ENCODE measurements around the gene GOLT1A.

GOLT1A gene

DNA sequence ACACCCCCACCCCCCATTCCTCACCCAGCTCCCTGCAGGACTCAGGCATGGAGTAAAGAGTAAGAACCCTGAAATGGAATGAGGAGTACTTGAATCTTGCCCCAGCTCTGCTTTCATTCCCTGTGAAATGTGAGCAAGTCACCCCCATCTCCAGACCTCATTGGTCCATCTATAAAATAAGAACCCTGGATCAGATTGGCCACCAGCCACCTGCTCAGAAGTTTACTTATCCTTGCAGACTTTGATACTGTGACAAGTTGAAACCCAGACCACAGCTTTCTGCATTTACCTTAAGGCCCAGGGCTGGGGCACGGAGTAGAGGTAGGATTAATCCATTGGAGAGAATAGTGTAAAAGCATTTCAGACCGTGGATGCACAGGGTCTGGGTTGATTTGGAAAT lies 19.7 kb downstream of the GOLT1A start:
- no peak for FAIRE-seq
- DNase-seq (ENCODE audit: insufficient read length, low spot score), result no peak

DNA sequence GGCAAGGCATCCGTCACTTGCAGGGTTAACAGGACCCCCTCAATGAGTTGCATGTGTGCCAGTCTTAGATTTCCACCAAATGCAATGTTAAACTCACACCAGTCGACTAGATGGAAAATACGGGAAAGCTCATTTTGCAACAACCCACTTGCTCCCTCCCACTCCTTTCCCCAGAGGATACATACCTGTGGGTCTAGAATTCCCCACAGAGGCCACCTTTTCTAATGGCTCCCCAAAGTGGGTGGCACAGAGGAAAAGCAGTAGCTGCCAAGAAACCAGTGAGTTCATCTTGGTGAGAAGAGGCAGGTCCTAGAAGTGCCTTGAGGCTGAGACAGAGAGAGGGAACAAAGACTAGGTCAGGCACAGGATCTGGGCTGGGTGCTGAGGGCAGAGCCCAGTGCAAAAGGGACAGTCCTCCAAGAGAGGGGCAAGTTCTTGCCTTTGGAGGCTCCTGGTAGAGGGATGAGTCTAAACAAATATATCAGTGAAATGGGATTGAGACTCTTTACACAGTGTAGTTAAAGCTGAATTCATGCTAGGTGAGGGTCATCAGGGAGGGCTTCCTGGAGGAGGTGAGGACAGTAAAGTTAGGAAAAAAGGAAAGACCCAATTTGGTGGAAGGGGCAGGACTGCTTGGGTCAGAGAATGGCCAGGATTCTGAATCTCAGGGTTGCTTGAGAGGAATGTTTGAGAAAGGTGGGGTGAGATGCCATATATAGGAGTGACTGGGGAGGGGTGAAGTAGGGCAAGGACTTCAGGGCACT lies 21.0 kb downstream of the GOLT1A start:
- DNase-seq (ENCODE audit: insufficient read length, low spot score) (no peak), FAIRE-seq (no peak)

GRCh38 chr1:204192046-204192445 lies 21.7 kb downstream of the GOLT1A start:
- FAIRE-seq, result no peak

GRCh38 chr1:204191456-204191855 lies 22.3 kb downstream of the GOLT1A start:
- no peak for FAIRE-seq
- no peak for DNase-seq (ENCODE audit: insufficient read length, low spot score)

More at GRCh38 chr1:204192046-204192445, 21.7 kb downstream of the GOLT1A start:
- DNase-seq (ENCODE audit: insufficient read length, low spot score), result no peak

- FAIRE-seq, result no peak
- no peak for DNase-seq (ENCODE audit: insufficient read length, low spot score)
Measured at GRCh38 chr1:204190212-204191211, 23.3 kb downstream of the GOLT1A start.

- FAIRE-seq (no peak), DNase-seq (ENCODE audit: insufficient read length, low spot score) (no peak)
Measured at GRCh38 chr1:204188959-204189639, 24.7 kb downstream of the GOLT1A start.

DNA sequence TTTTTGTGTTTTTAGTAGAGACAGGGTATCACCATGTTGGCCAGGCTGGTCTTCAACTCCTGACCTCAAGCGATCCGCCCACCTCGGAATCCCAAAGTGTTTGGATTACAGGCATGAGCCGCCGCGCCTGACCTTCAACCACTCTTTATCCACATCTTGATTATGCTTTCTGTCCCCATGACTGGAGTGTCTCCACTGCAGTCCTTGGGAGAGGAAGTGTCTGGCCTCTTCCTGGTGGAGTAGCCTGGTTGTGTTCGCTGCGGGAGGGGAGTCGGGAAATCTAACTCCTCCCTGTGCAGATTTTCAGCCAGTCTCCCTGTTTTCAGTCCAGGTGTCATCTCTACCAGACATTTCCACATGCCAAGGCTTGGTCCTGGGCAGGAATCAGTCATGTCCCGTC lies 27.2 kb downstream of the GOLT1A start:
- no peak for DNase-seq (ENCODE audit: insufficient read length, low spot score)
- no peak for FAIRE-seq

DNA sequence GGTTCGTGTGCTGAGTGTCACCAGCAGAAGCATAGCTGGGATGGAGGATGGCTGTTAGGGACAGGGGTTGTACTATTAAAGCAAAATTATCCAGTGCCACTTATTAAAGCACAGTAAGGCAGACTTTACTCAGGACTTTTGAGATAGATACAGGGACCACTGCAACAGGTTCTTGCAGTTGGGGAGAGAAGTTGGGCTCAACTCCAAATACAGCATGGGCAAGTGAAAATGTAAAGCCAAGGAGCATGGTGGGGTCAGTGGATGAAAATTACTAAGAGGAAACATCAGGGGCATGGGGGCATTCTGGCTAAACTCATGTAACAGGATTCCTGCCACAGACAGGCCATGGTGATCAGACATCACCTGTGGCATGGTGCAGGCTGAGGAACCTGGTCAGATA lies 32.7 kb downstream of the GOLT1A start:
- FAIRE-seq, result no peak
- DNase-seq (ENCODE audit: insufficient read length, low spot score), result no peak

GRCh38 chr1:204180133-204180532 lies 33.7 kb downstream of the GOLT1A start:
- no peak for DNase-seq (ENCODE audit: insufficient read length, low spot score)
- FAIRE-seq, result no peak

GRCh38 chr1:204178487-204179281 lies 35.1 kb downstream of the GOLT1A start:
- DNase-seq (ENCODE audit: insufficient read length, low spot score), result no peak
- FAIRE-seq, result no peak

DNA sequence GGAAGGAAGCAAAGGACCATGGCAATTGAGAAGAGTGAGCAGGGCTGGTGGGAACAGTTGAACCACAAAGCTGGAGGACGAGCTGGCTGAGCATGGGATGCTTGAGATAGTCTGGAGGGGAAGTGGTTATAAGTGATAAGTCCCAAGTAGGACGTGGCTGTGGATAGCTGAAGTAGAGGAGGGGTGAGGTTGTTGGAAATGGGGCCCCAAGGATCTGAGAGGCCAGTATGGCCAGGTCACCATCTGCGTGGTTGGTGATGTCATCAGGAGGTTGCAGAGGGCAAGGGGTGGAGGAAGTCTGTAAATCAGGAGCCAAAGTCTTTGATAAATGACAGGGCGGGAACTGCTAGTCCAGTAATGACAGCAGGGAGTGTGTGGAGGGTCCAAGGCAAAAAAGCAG lies 36.7 kb downstream of the GOLT1A start:
- FAIRE-seq, result no peak
- no peak for DNase-seq (ENCODE audit: insufficient read length, low spot score)

DNA sequence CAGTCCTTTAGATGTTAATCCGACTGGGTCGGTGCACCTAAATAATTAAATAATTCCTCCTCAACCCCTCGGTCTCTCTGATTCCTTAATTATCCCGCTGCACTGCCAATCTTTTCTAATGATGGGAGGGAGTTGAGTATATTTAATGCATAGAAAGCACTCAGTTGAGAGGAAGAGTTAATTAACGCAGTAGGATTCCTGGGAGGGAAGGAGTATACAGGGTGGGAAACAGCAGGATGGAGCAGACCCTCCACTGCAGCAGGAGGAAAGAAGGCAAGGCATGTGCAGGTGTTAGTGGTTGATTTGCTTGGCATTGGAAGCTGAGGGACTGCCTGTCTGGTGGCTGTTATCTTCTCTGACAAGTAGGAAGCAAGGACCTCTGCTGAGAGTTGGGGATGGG lies 37.7 kb downstream of the GOLT1A start:
- no peak for DNase-seq (ENCODE audit: insufficient read length, low spot score)
- FAIRE-seq, result no peak

GRCh38 chr1:204174958-204175357 lies 38.8 kb downstream of the GOLT1A start:
- FAIRE-seq, result no peak
- no peak for DNase-seq (ENCODE audit: insufficient read length, low spot score)

GRCh38 chr1:204172404-204173029 lies 41.3 kb downstream of the GOLT1A start:
- DNase-seq (ENCODE audit: insufficient read length, low spot score), result no peak
- no peak for FAIRE-seq

- FAIRE-seq (no peak), DNase-seq (ENCODE audit: insufficient read length, low spot score) (no peak)
Measured at GRCh38 chr1:204171751-204172178, 42.0 kb downstream of the GOLT1A start.

GRCh38 chr1:204170494-204171155 lies 43.2 kb downstream of the GOLT1A start:
- FAIRE-seq, result no peak
- no peak for DNase-seq (ENCODE audit: insufficient read length, low spot score)

DNA sequence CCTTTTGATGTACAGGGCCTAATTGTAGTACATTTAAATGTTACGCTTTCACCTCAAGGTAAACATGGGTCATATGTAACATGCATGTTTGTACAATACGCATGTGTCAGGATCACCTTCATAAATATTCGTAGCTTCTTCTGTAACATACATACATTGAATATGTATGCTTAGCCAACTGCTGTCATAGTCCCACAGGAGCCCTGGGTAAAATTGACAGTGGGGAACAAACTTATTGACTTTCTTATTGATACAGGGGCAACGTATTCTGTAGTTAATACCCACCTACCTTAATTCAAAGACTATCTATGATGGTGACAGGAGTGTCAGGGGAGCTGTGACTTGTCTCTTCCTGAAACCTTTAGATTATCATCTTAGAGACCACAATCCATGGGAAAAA lies 43.9 kb downstream of the GOLT1A start:
- FAIRE-seq (no peak), DNase-seq (ENCODE audit: insufficient read length, low spot score) (no peak)

- no peak for FAIRE-seq
- DNase-seq (ENCODE audit: insufficient read length, low spot score), result no peak
Measured at GRCh38 chr1:204167730-204168129, 46.1 kb downstream of the GOLT1A start.

DNA sequence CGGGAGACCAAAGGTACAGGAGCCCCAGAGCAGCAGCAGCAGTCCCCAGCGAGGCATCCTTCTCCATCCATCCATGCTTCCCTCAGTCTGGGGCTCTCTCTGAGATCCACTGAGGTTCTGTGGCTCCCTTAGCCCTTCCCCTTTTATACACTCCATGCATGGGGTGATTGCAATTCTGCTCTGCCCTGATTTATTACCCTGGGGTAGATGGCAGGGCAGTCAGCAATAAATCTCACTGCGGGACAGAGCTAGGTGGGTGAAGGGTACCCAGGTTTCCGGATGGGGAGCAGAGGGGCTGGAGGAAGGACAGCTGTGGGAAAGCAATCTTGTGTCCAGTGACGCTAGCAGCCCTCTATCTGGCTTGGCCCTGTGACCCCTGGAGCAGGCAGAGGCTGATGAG lies 47.6 kb downstream of the GOLT1A start, which contains the start of gene REN:
REN (minus strand) TSS at position 119 of the 400 bp plus-strand sequence; CDS start at position 75, 44 bp downstream.
- DNase-seq (ENCODE audit: insufficient read length, low spot score) (no peak), FAIRE-seq (no peak)

All from GM19239 (cell line).